Fibroblast of pulmonary artery (primary cell): ENCODE measurements around the gene SELENON.

Experiments used
- DNase-seq: peaks from one replicate; pipeline ENCODE4 v3.0.0-alpha.2; 2010; ENCODE audit warnings: low read depth
- H3K4me3 ChIP-seq: replicated peaks from 2 replicates; pipeline ENCODE4 v1.5.1; 2011; ENCODE audit warnings: low read depth, mild to moderate bottlenecking, control low read depth, low read length, moderate library complexity
- CTCF ChIP-seq: IDR thresholded peaks from 2 replicates; pipeline ENCODE4 v1.5.1; 2011; ENCODE audit warnings: mild to moderate bottlenecking, control low read depth, low read length, inconsistent platforms; ENCODE audit errors: missing control alignments

SELENON gene

DNA sequence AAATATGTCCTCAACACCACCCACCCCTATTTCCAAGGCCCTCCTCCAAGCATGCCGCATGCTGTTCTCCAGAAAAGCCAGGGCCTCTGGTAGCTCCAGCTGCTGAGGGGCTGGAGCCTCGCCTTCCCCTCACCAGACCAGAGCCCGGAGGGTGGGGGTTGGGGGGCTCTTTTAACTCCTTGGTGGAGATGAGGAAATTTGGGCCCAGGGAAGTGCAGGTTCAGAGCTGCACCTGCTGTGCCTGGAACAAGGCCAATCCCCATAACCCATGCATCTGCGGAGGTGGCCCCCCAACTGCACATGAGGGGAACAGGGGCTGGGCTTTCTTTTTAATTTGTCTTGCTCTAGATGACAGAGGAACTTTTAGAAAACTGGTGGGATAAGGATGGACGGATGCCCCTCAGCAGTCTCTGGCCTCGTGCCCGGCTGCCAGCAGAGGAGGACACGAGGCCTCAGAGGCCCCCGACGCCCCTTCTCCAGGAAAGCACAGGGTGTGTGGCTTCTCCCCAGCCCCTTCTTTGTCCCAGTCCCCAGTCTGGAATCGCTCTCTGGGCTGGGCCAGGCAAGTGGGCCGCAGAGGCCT lies 550 bp upstream of the SELENON start:
- DNase-seq = no peak
- TF ChIP-seq CTCF = no peak
- H3K4me3 ChIP-seq = peak overlapping the region; percentile 50

- TF ChIP-seq CTCF = no peak
- H3K4me3 ChIP-seq = peak overlapping the region; percentile 66
- no peak for DNase-seq
These were observed 847 bp downstream of the SELENON start for GRCh38 chr1:25800703-25801377.

- DNase-seq = no peak
- H3K4me3 ChIP-seq = no peak overlapping the region
These were observed 2.9 kb downstream of the SELENON start for GRCh38 chr1:25802915-25803314.

DNA sequence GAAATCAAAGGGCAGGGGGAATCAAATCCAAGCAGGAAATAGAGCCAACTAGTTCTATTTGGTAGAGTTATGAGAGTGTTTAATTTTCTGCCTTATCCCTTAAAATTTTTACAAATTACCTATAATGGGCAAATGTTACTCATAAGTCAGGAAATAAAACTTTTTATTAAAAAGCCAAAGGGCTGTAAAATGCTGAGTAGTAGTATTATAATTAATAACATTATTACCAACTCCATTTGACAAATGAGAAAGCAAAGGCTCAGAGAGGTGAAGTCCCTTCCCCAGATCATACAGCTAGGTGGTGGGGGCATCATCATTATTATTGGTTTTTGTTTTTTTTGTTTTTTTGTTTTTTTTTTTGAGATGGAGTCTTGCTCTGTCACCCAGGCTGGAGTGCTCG lies 3.4 kb downstream of the SELENON start:
- no peak for TF ChIP-seq CTCF
- no peak overlapping the region for H3K4me3 ChIP-seq
- DNase-seq = no peak

More at GRCh38 chr1:25802915-25803314, 2.9 kb downstream of the SELENON start:
- TF ChIP-seq CTCF = no peak

DNA sequence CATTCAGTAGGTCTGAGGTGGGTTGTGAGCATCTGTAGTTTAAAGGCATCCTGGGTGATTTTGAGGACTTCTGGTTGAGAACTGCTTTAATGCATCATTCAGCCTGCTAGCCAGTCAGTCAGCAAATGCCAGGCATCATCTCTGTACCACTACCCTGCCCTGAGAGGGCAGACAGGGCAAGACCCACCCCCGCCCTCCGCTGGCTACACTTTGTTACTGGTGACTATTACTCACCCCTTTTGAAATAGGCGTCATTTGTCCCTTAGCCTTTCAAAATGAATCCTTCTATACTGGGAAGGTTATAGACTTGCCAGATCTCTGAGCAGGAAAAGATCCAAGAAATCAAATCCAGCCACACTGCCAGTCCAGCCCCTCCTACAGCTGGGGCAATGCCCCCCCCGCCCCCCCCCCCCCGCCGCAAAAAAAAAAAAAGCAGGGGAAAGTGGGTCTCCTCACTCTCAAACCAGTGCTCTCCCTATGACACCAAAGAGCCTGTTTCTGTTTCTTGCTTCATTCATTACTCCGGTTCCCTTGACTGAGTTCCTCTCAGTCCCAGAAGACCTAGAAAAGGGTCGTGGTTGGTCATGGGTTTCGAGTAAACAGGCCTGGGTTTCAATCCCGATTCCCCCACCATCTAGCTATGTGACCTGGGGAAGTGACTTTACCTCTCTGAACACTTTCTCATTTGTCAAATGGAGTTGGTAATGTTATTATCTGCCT lies 4.4 kb downstream of the SELENON start:
- TF ChIP-seq CTCF = no peak
- H3K4me3 ChIP-seq = no peak overlapping the region
- peak; percentile 33 for DNase-seq

DNA sequence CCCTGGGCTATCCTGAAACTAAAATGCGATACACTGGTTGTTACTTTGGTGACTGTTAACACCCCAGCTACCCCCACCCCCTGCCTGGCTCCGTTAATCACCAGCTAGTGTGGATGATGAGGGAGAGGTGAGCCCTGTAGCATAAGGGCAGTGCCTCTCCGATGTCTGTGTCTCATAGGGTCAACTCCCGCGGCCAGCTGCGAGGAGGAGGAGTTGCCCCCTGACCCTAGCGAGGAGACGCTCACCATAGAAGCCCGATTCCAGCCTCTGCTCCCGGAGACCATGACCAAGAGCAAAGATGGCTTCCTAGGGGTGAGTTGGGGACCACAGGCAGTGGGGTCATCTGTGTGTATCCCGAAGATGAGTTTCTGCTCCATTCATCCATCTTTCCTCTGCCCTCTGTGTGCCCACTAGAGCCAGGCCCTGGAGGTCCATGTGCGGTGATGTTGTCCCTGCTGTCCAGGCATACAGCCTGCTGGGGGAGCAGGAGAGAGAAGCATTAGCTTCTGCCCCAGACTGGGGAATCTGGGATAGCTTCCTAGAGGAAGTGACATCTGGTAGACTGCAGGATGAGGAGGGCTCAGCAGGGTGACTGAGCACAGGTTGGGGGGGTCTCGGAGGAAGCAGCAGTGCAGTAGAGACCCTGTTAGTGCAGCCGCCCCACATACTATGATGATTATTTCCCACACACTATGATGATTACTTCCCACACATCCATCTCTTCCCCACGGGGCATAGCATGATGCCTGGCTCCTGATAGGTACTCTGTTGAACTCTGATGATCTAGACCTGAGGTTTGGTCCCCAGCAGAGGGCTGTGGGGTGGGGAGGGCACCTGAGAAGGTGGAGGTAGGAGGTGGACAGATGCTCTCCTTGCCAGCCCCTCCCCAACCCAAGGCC lies 5.2 kb downstream of the SELENON start:
- DNase-seq = no peak
- TF ChIP-seq CTCF = no peak
- H3K4me3 ChIP-seq = no peak overlapping the region
